ENCODE measurements around the gene ARHGAP44. TPM values are rescaled to one million over a fixed set of nuclear protein-coding genes. Genes with fewer than 3 reads are reported as not detected.
A peak's percentile ranks its signal among the peaks of the same experiment; 100 is the strongest.

ARHGAP44 gene
- total RNA-seq, 3 donors from 2014 or later: 34.4 to 92.3 (median 52.0) TPM

DNA sequence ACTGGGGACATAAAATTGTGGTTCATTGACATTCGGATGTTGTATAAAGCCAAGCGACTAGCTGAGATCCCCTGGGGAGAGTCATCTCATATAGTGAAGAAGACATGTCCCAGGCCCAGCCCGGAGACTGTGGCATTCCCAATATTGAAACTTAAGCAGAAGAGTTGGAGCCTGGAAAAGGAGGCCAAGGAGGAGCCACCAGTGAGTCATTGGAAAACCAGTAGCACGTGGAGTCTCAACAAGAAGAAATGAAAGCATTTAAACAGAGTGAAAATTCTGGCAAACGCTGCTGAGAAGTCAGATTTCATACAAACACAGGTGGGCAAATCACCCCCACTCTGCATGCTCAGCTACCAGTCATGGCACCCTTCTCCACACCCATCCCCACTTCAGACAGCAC lies 237.9 kb downstream of the ARHGAP44 start:
- Histone ChIP-seq H3K36me3 (ENCODE audit: low read depth) (no peaks in the 10 kb centered on the region), H3K4me1 (ENCODE audit: low read depth) (peaks cover 7% of the 10 kb centered on the region), H3K9me3 (no peaks in the 10 kb centered on the region), H3K4me3 (no peak overlapping the region)
- TF ChIP-seq, protein P1, sequence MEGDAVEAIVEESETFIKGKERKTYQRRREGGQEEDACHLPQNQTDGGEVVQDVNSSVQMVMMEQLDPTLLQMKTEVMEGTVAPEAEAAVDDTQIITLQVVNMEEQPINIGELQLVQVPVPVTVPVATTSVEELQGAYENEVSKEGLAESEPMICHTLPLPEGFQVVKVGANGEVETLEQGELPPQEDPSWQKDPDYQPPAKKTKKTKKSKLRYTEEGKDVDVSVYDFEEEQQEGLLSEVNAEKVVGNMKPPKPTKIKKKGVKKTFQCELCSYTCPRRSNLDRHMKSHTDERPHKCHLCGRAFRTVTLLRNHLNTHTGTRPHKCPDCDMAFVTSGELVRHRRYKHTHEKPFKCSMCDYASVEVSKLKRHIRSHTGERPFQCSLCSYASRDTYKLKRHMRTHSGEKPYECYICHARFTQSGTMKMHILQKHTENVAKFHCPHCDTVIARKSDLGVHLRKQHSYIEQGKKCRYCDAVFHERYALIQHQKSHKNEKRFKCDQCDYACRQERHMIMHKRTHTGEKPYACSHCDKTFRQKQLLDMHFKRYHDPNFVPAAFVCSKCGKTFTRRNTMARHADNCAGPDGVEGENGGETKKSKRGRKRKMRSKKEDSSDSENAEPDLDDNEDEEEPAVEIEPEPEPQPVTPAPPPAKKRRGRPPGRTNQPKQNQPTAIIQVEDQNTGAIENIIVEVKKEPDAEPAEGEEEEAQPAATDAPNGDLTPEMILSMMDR (IDR thresholded peaks at IDR 0.05): no peak
- DNase-seq (no peak), ATAC-seq (no peak)
- intact Hi-C loops (cut with DNase I, micrococcal nuclease): no loop called here

DNA sequence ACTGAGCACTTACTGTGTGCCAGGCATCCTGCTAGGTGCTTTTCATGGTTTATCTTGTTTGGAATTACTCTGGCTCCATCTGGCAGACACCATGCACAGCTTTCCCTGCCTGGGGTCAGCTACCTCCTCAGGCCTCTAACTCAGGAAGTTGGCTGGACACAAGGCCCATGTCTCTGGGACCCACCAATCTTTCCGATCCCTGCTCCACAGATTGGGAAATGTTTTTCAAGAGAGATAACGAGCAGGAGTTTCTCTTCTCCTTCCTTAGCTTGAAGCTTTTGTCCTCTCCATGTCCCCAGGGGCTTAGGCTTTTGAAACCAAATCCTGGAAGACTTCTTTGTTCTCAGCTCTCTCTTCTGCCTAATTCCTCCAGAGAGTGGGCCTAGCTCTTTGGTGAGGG lies 240.0 kb downstream of the ARHGAP44 start:
- intact Hi-C loops (cut with DNase I, micrococcal nuclease): no loop called here
- no peak for ATAC-seq
- H3K4me3 ChIP-seq: no peak overlapping the region

DNA sequence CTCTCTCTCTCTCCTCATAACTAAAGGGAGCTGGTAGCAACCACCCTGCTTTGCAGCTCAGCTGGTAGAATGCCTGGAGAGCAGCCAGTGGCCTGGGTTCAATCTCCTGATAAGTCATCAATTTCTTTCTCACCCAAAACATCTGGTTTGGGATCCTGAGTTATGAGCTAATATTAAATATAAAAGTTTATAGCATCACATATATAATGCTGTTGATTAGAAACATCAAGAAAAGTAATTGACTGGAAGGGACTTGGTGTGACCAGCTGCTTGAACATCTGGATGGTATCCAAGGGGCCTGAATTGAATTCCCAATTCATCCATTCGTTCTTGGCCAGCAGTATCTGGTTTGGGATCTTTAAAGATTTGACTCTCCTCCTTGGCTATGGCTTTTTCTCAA lies 240.8 kb downstream of the ARHGAP44 start:
- intact Hi-C loops (cut with DNase I, micrococcal nuclease): no loop called here
- Histone ChIP-seq H3K9me3 (no peaks in the 10 kb centered on the region), H3K36me3 (ENCODE audit: low read depth) (no peaks in the 10 kb centered on the region), H3K4me1 (ENCODE audit: low read depth) (no peaks in the 10 kb centered on the region), H3K4me3 (no peak overlapping the region)
- DNase-seq (no peak), ATAC-seq (no peak)
- TF ChIP-seq, protein P1 (IDR thresholded peaks at IDR 0.05): no peak

More for the DNA sequence above, 240.0 kb downstream of the ARHGAP44 start:
- Histone ChIP-seq H3K4me1 (ENCODE audit: low read depth) (peaks cover 4% of the 10 kb centered on the region), H3K36me3 (ENCODE audit: low read depth) (no peaks in the 10 kb centered on the region), H3K9me3 (no peaks in the 10 kb centered on the region)
- DNase-seq: no peak
- TF ChIP-seq, protein P1 (IDR thresholded peaks at IDR 0.05): no peak

DNA sequence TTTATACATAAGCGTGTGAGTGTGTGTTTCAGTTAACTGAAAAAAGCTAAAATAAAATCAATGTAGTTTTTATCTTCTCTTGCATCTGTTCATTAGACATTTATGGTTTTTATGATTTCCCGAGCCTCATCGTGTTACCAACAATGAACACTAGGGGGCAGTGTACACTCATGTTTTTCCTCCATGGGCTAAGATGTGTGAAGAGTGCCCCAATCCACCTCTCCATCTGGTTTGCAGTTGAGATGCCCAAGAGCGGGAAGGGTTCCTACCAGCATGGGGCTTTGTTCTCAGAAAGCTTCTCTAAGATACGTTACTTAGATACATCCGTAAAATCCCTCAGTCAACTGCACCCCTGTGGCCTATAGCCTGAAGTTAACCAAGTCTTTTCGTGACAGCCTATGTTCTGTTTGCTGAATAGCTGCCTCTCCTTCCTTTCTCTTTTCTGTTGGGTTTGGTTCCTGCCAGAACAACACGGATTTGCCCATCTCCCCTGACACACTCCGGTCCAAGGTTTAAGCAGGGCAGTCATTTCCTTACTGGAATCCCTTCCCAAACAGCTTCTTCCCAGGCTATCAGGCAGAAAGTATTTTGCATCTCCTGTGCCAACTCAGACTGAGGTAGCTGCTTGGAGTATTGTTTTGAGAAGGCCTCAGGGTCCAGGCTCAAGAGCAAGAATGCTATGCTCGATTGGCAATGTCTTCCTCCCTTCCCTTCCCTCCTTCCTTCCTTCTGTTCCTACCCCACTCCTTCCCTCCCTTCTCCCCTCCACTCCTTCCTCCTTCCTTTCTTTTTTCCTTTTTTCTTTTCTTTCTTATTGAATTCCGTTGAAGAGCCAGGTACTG lies 241.4 kb downstream of the ARHGAP44 start:
- ATAC-seq: peak; percentile 79
- H3K9me3 ChIP-seq: peaks cover 5% of the 10 kb centered on the region
- TF ChIP-seq, protein P1 (IDR thresholded peaks at IDR 0.05): peak; percentile 51

DNA sequence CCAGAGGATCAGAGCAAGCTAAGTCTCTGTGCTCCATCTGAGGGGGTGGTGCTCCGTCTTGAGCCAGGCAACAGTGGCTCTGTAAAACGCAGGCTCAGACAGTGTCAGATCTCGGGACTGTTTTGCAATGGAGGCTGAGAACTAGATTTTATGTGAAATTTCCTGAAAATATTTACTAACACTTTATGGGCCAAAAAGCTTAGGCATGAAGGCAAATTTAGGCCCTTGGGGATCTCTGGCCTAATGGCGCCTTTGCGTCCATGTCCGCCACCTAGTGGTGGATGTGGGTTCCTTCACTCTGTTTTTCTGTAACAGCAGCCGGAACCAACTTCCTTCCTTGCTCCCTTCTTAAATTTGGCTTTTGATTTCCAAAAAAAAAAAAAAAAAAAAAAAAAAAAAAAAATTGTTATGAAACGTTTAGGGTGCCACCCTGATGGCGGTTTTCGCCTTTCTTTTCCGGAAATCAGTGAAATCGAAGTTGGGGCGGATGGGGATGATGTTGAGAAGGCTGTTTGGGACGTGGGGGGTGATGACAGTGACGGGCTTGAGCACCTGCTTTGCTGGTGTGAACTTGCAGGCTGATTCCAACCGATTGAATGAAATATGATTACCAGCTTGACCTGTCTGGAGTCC lies 242.5 kb downstream of the ARHGAP44 start:
- Histone ChIP-seq H3K4me3 (no peak overlapping the region), H3K4me1 (ENCODE audit: low read depth) (no peaks in the 10 kb centered on the region), H3K36me3 (ENCODE audit: low read depth) (no peaks in the 10 kb centered on the region), H3K9me3 (peaks cover 5% of the 10 kb centered on the region)
- DNase-seq (peak in 1 of 3 donors; percentile 64), ATAC-seq (peak; percentile 85)
- intact Hi-C loops (cut with DNase I, micrococcal nuclease): no loop called here
- TF ChIP-seq, protein P1 (IDR thresholded peaks at IDR 0.05): peak; percentile 44

More for the DNA sequence above, 241.4 kb downstream of the ARHGAP44 start:
- H3K4me1 ChIP-seq (ENCODE audit: low read depth): no peaks in the 10 kb centered on the region
- peak in 1 of 3 donors; percentile 70 for DNase-seq
- no peaks in the 10 kb centered on the region for H3K36me3 ChIP-seq (ENCODE audit: low read depth)
- no peak overlapping the region for H3K4me3 ChIP-seq
- intact Hi-C loops (cut with DNase I, micrococcal nuclease): no loop called here
